A549 (cell line): Measurements from ENCODE around the gene CRB1.

Experiments
- CTCF ChIP-seq: fragments of >200 bp; sonication (Bioruptor Twin); formaldehyde crosslinking; IDR thresholded peaks from 3 replicates; pipeline ENCODE4 v1.5.1; 2016
- FOSB ChIP-seq: fragments of 250-450 bp; sonication (Bioruptor Pico); IDR thresholded peaks from 2 replicates; pipeline ENCODE4 v1.5.0; 2020; ENCODE audit warnings: mild to moderate bottlenecking, moderate library complexity
- HEYL ChIP-seq: fragments of 250-450 bp; sonication (Bioruptor Pico); IDR thresholded peaks from 2 replicates; pipeline ENCODE4 v1.8.0; 2021; ENCODE audit warnings: mild to moderate bottlenecking, moderate library complexity
- POLR2A ChIP-seq: IDR thresholded peaks from 2 replicates; pipeline ENCODE4 v1.6.1; 2012; ENCODE audit warnings: mild to moderate bottlenecking, low read length
- REST ChIP-seq: fragments of 200-600 bp; sonication (generic); IDR thresholded peaks from 2 replicates; pipeline ENCODE4 v1.6.1; 2016; ENCODE audit warnings: antibody characterized with exemption, mild to moderate bottlenecking, moderate library complexity
- RNF2 ChIP-seq: fragments of 200-600 bp; sonication (generic); IDR thresholded peaks from 2 replicates; pipeline ENCODE4 v1.6.1; 2016; ENCODE audit warnings: low read depth, mild to moderate bottlenecking, antibody characterized with exemption, moderate library complexity, borderline replicate concordance
- SMC3 ChIP-seq: fragments of >200 bp; sonication (Bioruptor Twin); formaldehyde crosslinking; IDR thresholded peaks from 3 replicates; pipeline ENCODE4 v1.6.1; 2018; ENCODE audit warnings: inconsistent platforms

GRCh38 chr1:197393105-197393504 is 125.1 kb downstream of the CRB1 start:
- no peak for TF ChIP-seq RNF2
- no peak for TF ChIP-seq CTCF
- no peak for TF ChIP-seq POLR2A
- no peak for TF ChIP-seq SMC3
- TF ChIP-seq FOSB (CRISPR knock-in tag): no peak
- no peak for TF ChIP-seq HEYL
- TF ChIP-seq REST: no peak
